HG03565 (cell line): ENCODE results near the gene KIF12.
"Not testable (repeated sequence)": the region's sequence is repeated elsewhere in the genome, so short reads cannot be mapped to it uniquely, and the experiment has no call there.

Experiments used
- ATAC-seq: cut with Tn5 transposase; IDR thresholded peaks from one replicate; pipeline ENCODE4 v1.9.1; 2021; ENCODE audit warnings: mild to moderate bottlenecking, moderate library complexity; ENCODE audit not compliant: unreplicated experiment

The KIF12 gene

DNA sequence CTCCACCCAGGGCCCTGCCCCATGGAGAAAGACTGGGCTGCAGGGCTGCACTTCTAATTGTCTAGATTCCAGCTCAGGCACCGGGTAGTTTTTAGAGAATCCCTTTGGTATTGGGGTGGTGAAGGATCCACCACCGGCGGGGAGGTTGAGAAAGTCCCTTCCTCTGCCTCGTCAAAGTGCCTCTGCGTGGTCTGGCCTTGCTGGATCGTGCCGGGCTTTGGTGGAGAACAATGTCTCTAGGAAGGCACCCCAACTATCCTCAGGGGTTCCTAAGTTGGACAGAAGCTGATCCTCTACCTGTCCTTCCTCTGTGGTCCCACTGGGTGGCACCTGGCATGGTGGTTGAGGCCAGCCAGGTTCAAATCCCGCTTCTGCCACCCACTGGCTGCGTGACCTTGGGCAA, 13.7 kb downstream of the KIF12 start:
- ATAC-seq = no peak

- ATAC-seq = no peak
Observed at GRCh38 chr9:114084282-114085073, 14.6 kb downstream of the KIF12 start.

- no peak for ATAC-seq
Observed at GRCh38 chr9:114083666-114084065, 15.4 kb downstream of the KIF12 start.

DNA sequence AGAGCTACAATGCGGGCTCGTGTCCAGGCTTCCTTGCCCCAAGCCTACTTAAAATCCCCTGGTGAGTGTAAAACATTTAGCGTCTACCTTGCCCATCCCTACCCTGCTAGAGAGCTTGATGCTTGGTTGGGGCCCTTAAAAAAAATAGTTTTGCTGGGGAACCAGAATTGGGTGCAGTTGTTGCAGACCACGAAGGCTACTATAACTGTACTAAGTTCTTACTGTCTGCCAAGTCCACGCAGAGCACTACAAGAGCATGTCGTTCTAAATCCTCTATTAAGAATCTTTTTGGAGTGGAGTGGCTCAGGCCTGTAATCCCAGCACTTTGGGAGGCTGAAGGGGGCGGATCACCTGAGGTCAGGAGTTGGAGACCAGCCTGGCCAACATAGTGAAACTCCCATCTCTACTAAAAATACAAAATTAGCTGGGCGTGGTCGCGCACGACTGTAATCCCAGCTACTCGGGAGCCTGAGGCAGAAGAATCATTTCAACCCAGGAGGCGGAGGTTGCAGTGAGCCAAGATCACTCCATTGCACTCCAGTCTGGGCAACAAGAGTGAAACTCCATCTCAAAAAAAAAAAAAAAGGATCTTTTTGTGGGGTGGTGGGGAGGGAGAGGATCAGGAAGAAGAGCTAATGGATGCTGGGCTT, 16.2 kb downstream of the KIF12 start:
- ATAC-seq = not testable (repeated sequence)

DNA sequence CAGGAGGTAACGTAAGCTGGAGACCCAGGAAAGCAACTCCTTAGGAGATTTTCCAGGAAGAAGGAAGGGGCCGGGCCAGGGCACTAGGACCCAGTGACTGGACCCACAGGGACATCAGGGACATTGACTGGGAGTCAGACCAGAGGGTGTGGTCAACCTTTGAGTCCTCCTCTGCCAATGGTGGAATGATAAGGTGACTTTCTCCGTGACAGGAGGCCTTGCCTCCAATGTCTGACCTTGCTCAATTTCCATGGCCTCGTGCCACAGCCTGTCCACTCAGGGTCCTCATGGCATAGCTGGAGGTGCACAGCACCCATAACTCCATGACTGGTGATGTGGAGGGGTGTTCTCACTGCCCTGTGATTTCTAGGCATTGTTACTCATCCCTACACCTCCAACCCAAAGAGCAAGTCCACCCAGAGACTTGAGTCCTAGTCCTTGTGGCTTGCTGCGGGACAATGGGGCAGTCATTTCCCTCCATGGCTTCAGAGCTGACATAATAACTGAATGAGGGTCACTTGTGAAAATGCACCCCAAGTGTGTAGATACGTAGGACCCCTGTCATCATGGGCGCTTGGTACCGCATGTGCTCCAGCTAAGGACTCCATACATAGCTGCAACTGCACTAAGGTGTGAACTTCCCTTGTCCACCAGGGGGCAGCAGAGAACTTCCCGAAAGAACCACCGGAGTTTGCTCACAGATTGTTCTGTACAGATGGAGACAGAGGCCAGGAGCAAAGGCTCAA, 16.9 kb downstream of the KIF12 start:
- peak; percentile 74 for ATAC-seq

- no peak for ATAC-seq
Observed at GRCh38 chr9:114081441-114082016, 17.6 kb downstream of the KIF12 start.

GRCh38 chr9:114080773-114081440, 18.2 kb downstream of the KIF12 start:
- ATAC-seq = no peak

DNA sequence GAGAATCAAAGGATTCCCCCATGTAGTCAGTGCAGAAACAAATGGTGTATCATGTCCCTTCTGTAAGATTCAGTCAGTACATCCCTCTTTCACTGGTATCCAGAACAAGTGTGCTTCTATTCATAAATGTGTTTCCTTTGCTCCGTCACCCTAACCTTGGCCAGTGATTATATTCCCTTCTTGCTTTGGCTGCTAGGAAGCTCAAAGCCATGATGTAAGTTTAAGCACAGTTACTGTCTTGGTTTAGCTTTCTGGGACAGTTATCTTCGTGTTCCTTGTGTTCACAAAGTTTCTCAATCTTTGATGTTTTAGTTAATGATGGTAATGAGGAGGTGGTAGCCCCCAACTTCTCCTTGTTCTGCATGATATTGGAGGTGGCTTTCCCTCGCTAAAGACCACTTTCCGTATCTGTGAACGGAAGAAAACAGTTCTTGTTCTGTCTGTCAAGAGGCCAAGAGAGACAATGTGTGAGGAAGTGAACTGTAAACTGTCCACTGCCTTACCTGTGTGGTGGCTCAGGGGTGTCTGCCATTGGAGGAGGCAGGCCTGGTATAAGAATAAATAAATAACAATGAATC, 18.8 kb downstream of the KIF12 start:
- ATAC-seq = no peak

DNA sequence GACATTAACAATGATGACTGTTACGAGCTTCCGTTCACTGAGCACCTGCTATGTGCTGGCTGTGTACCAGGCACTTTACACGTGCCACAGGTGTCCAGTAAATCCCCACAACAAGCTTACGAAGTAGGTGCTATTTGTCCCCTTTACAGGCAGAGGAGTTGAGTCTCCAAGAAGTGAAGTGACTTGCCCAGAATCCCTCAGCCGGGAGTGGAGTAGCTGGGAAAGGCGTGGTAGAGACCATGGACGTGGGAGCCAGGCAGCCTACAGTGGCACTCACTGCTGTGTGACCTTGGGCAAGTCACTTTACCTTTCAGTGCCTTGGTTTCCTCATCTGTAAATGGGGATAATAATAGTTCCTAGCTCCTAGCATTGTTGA, 20.3 kb downstream of the KIF12 start:
- no peak for ATAC-seq

DNA sequence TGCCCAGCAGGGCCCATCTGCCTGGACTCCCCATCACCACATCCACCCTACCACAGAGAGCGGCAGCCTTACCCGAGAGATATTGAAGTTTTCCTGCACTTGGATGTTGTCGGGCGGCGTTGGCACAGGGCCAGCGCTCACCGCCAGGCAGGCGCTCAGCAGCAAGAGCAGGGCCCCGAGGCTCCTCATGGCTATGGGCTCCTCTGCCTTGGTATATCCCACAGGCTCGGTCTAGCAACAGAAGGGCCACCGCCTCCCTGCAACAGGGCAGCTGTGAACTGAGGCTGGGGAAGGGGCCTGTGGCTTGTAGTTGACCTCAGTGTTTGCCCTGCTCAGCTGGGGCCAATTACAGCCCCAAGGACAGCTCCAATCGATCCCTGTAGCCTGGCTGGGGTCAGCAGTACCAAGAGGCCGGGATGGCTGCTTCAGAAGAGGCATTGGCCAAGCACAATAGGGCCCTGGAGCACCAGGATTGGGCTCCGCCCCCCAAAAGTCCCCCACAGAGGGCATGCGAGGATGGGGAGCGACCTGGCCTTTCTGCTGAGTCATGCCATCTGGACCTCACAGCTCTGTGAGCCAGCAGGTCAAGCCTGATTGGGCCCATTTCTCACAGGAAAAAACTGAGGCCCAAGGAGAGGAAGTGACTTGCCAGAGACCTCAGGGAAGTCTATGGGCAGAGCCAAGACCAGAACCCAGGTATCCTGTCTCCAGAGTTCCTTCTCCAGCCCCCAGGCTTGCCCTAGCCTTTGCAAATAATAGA, 20.9 kb downstream of the KIF12 start, which contains the start of gene AMBP:
TSS of gene AMBP (minus strand) at position 280 of the 760 bp plus-strand sequence. CDS start at position 189, 91 bp downstream.
- no peak for ATAC-seq

GRCh38 chr9:114077162-114077837, 21.8 kb downstream of the KIF12 start:
- ATAC-seq = no peak

- ATAC-seq = no peak
Observed at GRCh38 chr9:114076237-114077161, 22.6 kb downstream of the KIF12 start.

GRCh38 chr9:114075602-114076001, 23.5 kb downstream of the KIF12 start:
- no peak for ATAC-seq

GRCh38 chr9:114072184-114073140, 26.6 kb downstream of the KIF12 start:
- no peak for ATAC-seq

DNA sequence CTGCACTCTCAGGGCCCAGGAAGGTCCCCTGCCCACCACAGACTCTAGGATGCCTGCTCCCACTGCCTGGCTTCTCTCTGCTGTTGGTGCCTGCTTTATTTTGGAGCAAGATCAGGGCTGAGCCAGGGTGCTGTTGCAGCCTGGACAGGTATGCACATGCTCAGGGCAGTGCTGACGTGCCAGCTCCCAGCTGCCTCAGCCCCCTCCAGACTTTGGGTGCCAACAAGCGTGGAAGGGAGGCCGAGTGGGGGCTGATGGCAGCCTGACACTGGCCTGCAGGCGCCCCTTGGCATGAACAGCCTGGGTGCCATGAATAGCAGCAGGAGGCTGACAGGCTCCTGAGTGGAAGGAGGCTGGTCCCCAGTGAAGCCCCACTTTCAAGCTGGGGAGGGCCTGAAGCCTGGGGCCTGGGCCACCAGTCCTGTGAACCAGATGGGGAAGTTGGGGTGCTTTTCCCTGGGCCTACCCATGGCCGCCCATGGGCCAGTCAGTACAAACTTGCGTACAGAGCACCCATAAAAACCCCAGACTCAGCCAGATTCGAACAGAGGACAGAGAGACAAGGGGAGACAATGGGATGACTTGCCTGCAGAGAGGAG, 27.8 kb downstream of the KIF12 start:
- ATAC-seq = no peak
